Erythroblast (primary cell): ENCODE measurements around the gene MRPS2.
"Not testable (repeated sequence)": the region's sequence is repeated elsewhere in the genome, so short reads cannot be mapped to it uniquely, and the experiment has no call there.

Experiments
- DNase-seq, 2 experiments: peaks; one replicate each; lab custom pipeline; 2025; lab: John Stamatoyannopoulos, UW
- GATA1 ChIP-seq: IDR thresholded peaks from 2 replicates; pipeline ENCODE4 v1.6.1; 2011; ENCODE audit warnings: low read depth, mild to moderate bottlenecking, control low read depth, low read length, moderate library complexity
- POLR2A ChIP-seq: IDR thresholded peaks from 2 replicates; pipeline ENCODE4 v1.6.1; 2011; ENCODE audit warnings: mild to moderate bottlenecking, low read length

The MRPS2 gene

GRCh38 chr9:135507104-135508035, 6.9 kb downstream of the MRPS2 start:
- no peak for DNase-seq
- TF ChIP-seq GATA1 (no peak), POLR2A (no peak)

- no peak for DNase-seq
- TF ChIP-seq GATA1 (no peak), POLR2A (no peak)
Observed at GRCh38 chr9:135508211-135508820, 7.8 kb downstream of the MRPS2 start.

- no peak for DNase-seq
- no peak for TF ChIP-seq POLR2A
- TF ChIP-seq GATA1: no peak
Observed at GRCh38 chr9:135509458-135509857, 9.0 kb downstream of the MRPS2 start.

- TF ChIP-seq GATA1: no peak
- TF ChIP-seq POLR2A: no peak
- no peak for DNase-seq
Observed at GRCh38 chr9:135512241-135512603, 11.7 kb downstream of the MRPS2 start.

GRCh38 chr9:135512904-135513303, 12.4 kb downstream of the MRPS2 start:
- no peak for DNase-seq

GRCh38 chr9:135513351-135513846, 12.9 kb downstream of the MRPS2 start:
- no peak for DNase-seq
- TF ChIP-seq GATA1 (no peak), POLR2A (no peak)

More at GRCh38 chr9:135512904-135513303, 12.4 kb downstream of the MRPS2 start:
- TF ChIP-seq POLR2A (no peak), GATA1 (no peak)

GRCh38 chr9:135513906-135514305, 13.4 kb downstream of the MRPS2 start:
- DNase-seq: not testable (repeated sequence)

GRCh38 chr9:135514342-135515082, 14.0 kb downstream of the MRPS2 start:
- TF ChIP-seq POLR2A (no peak), GATA1 (no peak)
- no peak for DNase-seq

- no peak for DNase-seq
- TF ChIP-seq POLR2A (no peak), GATA1 (no peak)
Observed at GRCh38 chr9:135515083-135515951, 14.8 kb downstream of the MRPS2 start.

GRCh38 chr9:135516132-135516860, 15.8 kb downstream of the MRPS2 start:
- TF ChIP-seq GATA1: no peak
- no peak for TF ChIP-seq POLR2A
- no peak for DNase-seq

- TF ChIP-seq POLR2A: no peak
- TF ChIP-seq GATA1: no peak
- DNase-seq: no peak
Observed at GRCh38 chr9:135517407-135517822, 16.9 kb downstream of the MRPS2 start.
